Sigmoid colon (tissue), 7 donors: ENCODE results near the gene DOLK. TPM values are rescaled to one million over a fixed set of nuclear protein-coding genes. Genes with fewer than 3 reads are reported as not detected.

Experiments
- DNase-seq: peaks from one replicate; pipeline ENCODE4 v3.0.0-alpha.2; 2019
- H3K27ac ChIP-seq, 4 donors: fragments of 200-600 bp; sonication (generic); one replicate each; pipeline ENCODE4 v1.5.1; 2016 to 2019; ENCODE audit warnings: mild to moderate bottlenecking in 1 of 4
- H3K27me3 ChIP-seq, 3 donors: fragments of 200-600 bp; sonication (generic); one replicate each; pipeline ENCODE4 v1.5.1; 2019; ENCODE audit warnings: mild to moderate bottlenecking in 1 of 3
- H3K36me3 ChIP-seq, 4 donors: fragments of 200-600 bp; sonication (generic); one replicate each; pipeline ENCODE4 v1.5.1; 2016 to 2019
- H3K4me1 ChIP-seq, 4 donors: fragments of 200-600 bp; sonication (generic); one replicate each; pipeline ENCODE4 v1.5.1; 2017 to 2019
- H3K4me3 ChIP-seq, 4 donors: fragments of 200-600 bp; sonication (generic); one replicate each; pipeline ENCODE4 v1.5.1; 2017 to 2019; ENCODE audit warnings: mild to moderate bottlenecking in 2 of 4, moderate library complexity in 1 of 4
- H3K9me3 ChIP-seq, 4 donors: fragments of 200-600 bp in 3 of 4; sonication (generic) in 3 of 4; one replicate each; pipeline versions ENCODE4 v1.5.1 to v1.6.1; 2013 to 2019
- EP300 ChIP-seq, 4 donors: sonication (generic); formaldehyde crosslinking; IDR thresholded peaks; one replicate each; pipeline ENCODE4 v1.6.1; 2017; ENCODE audit warnings: antibody characterized with exemption in 4 of 4
- POLR2A ChIP-seq, 2 donors: fragments of 450-650 bp; IDR thresholded peaks; one replicate each; pipeline ENCODE4 v1.6.1; 2016; ENCODE audit warnings: antibody characterized with exemption in 2 of 2, mild to moderate bottlenecking in 2 of 2, moderate library complexity in 2 of 2
- POLR2AphosphoS5 ChIP-seq, 4 donors: sonication (generic); formaldehyde crosslinking; IDR thresholded peaks; one replicate each; pipeline ENCODE4 v1.6.1; 2017; ENCODE audit warnings: antibody characterized with exemption in 4 of 4
- WGBS, 2 donors: extraction: QIAGEN DNeasy Blood & Tissue Kit; methylation state at CpG; one replicate each; pipeline ENCODE4 v1.1.7; 2013; 5-methylcytosine and 5-hydroxymethylcytosine counted together
- intact Hi-C: fragments of 100-400 bp; cut with DNase I; formaldehyde crosslinking; loops from one replicate; pipeline ENCODE4 v1.15.1; 2023
- polyA plus RNA-seq, 3 donors: library from polyadenylated mRNA; stranded (reverse); fragments of 200-250 nt; gene quantifications; one replicate each; pipeline ENCODE4 v1.2.3, GENCODE V29; 2013
- total RNA-seq, 4 donors: library from RNA; depleted of rRNA; stranded (reverse); fragments of >200 nt; gene quantifications; one replicate each; pipeline ENCODE4 v1.1.0, GENCODE V29; 2016
- TF ChIP-seq, protein P1 (sequence below), 4 experiments: fragments of 450-650 bp in 3 of 4; fragments of 200-600 bp in 1 of 4; IDR thresholded peaks; one replicate each; pipeline ENCODE4 v1.5.1; 2016 to 2019; ENCODE audit warnings: antibody characterized with exemption in 4 of 4, mild to moderate bottlenecking in 3 of 4, moderate library complexity in 2 of 4
- donor health status: healthy with polysubstance abuse.
- donor health status: Bipolar disorder and iron deficiency.
- donor health status: healthy.

Gene DOLK
- total and polyA plus RNA-seq, 7 donors = 2.4 to 11.4 (median 8.9) TPM

DNA sequence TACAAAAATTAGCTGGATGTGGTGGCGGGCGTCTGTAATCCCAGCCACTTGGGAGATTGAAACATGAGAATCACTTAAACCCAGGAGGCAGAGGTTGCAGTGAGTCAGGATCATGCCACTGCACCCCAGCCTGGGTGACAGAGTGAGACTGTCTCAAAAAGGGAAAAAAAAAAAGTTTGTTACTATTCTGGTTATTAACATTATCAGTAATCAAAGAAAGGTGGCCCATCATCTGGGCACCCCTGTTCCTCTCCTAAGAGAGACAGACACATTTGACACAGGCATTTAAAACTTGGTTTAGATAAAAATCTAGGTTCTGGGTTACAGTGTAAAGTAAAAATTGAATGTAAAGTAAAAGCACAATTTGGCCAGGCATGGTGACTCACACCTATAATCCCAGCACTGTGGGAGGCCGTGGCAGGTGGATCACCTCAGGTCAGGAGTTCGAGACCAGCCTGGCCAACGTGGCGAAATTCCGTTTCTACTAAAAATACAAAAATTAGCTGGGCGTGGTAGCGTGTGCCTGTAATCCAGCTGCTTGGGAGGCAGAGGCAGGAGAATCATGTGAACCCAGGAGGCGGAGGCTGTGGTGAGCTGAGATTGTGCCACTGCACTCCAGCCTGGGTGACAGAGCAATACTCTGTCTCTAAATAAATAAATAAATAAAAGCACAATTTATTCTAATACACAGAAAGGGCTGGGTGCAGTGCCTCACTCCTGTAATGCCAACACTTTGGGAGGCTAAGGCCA is 43.4 kb downstream of the DOLK start:
- H3K27ac ChIP-seq = peak overlapping the region in 2 of 4 donors; percentile 0 to 45
- H3K4me1 ChIP-seq = peaks cover 0 to 28% (median 24%) of the 10 kb centered on the region in 4 donors
- peaks cover 18 to 48% (median 22%) of the 10 kb centered on the region in 4 donors for H3K36me3 ChIP-seq
- H3K27me3 ChIP-seq = no peaks in the 10 kb centered on the region
- intact Hi-C loops = no loop called here
- TF ChIP-seq POLR2AphosphoS5 (IDR thresholded peaks at IDR 0.05) = no peak
- TF ChIP-seq, protein P1, sequence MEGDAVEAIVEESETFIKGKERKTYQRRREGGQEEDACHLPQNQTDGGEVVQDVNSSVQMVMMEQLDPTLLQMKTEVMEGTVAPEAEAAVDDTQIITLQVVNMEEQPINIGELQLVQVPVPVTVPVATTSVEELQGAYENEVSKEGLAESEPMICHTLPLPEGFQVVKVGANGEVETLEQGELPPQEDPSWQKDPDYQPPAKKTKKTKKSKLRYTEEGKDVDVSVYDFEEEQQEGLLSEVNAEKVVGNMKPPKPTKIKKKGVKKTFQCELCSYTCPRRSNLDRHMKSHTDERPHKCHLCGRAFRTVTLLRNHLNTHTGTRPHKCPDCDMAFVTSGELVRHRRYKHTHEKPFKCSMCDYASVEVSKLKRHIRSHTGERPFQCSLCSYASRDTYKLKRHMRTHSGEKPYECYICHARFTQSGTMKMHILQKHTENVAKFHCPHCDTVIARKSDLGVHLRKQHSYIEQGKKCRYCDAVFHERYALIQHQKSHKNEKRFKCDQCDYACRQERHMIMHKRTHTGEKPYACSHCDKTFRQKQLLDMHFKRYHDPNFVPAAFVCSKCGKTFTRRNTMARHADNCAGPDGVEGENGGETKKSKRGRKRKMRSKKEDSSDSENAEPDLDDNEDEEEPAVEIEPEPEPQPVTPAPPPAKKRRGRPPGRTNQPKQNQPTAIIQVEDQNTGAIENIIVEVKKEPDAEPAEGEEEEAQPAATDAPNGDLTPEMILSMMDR (IDR thresholded peaks at IDR 0.05) = no peak
- no peak for TF ChIP-seq POLR2A (IDR thresholded peaks at IDR 0.05)
- no peak overlapping the region for H3K4me3 ChIP-seq
- no peaks in the 10 kb centered on the region for H3K9me3 ChIP-seq
- DNase-seq = no peak
- 89 to 93% methylated on average over 10 of the region's 10 CpGs for WGBS, 2 donors

- TF ChIP-seq EP300 (IDR thresholded peaks at IDR 0.05) (no peak), POLR2A (IDR thresholded peaks at IDR 0.05) (no peak), POLR2AphosphoS5 (IDR thresholded peaks at IDR 0.05) (no peak)
- TF ChIP-seq, protein P1 (IDR thresholded peaks at IDR 0.05) = no peak
- WGBS, 2 donors = 85 to 97% methylated on average over 2 of the region's 2 CpGs
- H3K36me3 ChIP-seq = peaks cover 8 to 48% (median 17%) of the 10 kb centered on the region in 4 donors
- DNase-seq = no peak
- H3K27ac ChIP-seq = peak overlapping the region; percentile 19 to 58 (median 44)
- H3K4me1 ChIP-seq = peaks cover 0 to 35% (median 33%) of the 10 kb centered on the region in 4 donors
- no peaks in the 10 kb centered on the region for H3K27me3 ChIP-seq
- no peak overlapping the region for H3K4me3 ChIP-seq
- intact Hi-C loops = no loop called here
- H3K9me3 ChIP-seq = no peaks in the 10 kb centered on the region
Observed at GRCh38 chr9:128903079-128903461, 44.3 kb downstream of the DOLK start.

DNA sequence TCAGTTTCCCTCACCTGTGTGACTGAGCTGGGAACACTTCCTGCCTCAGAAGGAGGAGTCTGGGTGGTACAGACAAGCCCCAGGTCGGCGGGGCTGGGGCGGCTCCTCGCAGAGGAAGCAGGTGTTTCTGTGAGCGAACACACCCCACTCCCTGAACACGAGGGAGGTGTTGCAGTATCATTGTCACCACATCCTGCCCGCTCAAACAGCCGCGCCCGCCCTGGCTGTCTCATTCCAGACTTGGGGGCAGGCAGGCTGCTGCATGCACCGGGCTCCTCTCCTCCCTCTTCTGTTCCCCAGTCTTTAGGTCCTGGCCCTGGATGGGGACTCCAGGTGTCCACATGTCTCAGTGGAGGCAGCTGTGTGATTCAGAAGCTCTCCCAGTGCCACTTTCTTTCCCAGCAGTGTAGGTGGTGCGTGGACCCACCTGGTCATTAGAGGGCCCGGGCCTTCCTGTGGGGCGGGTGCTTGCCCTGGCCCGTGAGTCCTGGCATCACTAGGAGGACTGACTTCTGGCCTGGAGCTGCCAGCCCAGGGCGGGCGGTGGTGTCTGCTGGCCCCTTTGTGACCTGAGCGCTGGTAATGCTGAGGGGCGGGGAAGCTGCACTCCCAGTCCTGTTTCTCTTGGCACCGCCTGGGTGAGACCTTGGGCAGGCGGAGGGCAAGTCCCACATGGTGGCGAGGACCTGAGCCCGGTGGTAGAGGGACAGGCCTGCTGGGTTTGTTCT is 44.9 kb downstream of the DOLK start:
- Histone ChIP-seq H3K4me3 (no peak overlapping the region), H3K27ac (peak overlapping the region; percentile 34 to 58 (median 44)), H3K4me1 (peaks cover 0 to 35% (median 33%) of the 10 kb centered on the region in 4 donors), H3K36me3 (peaks cover 3 to 47% (median 13%) of the 10 kb centered on the region in 4 donors), H3K9me3 (no peaks in the 10 kb centered on the region), H3K27me3 (no peaks in the 10 kb centered on the region)
- DNase-seq = no peak
- TF ChIP-seq POLR2AphosphoS5 (IDR thresholded peaks at IDR 0.05) (peak in 2 of 4 donors; percentile 19 to 30), POLR2A (IDR thresholded peaks at IDR 0.05) (no peak)
- intact Hi-C loops = no loop called here
- WGBS, 2 donors = 17 to 39% methylated on average over 23 of the region's 23 CpGs

DNA sequence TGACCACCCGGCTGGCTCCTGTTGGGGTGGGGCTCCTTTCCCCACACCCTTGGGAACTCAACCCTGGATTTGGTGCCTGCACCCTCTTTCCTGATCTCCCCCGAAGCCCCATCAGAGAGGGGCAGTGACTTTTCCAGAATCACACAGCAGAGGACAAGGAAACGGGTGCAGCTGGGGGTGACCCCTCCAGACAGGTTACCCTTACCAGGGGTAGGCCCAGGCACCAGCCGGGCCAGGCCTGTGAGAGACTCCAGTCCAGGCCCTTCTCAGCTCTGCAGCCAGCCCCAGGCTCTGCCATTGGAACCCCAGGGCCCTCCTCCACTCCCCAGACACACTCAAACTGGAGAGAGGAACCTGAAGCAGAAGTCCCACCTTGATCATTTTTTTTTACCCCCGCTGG is 45.6 kb downstream of the DOLK start:
- TF ChIP-seq, protein P1 (IDR thresholded peaks at IDR 0.05) = no peak
- TF ChIP-seq POLR2A (IDR thresholded peaks at IDR 0.05) (no peak), POLR2AphosphoS5 (IDR thresholded peaks at IDR 0.05) (no peak), EP300 (IDR thresholded peaks at IDR 0.05) (no peak)
- H3K4me3 ChIP-seq = no peak overlapping the region
- H3K4me1 ChIP-seq = peaks cover 0 to 33% (median 32%) of the 10 kb centered on the region in 4 donors
- 70 to 72% methylated on average over 5 of the region's 5 CpGs for WGBS, 2 donors
- DNase-seq = no peak
- intact Hi-C loops = no loop called here
- H3K9me3 ChIP-seq = no peaks in the 10 kb centered on the region
- H3K27me3 ChIP-seq = no peaks in the 10 kb centered on the region
- peak overlapping the region; percentile 17 to 58 (median 40) for H3K27ac ChIP-seq
- H3K36me3 ChIP-seq = peaks cover 0 to 47% (median 14%) of the 10 kb centered on the region in 4 donors

DNA sequence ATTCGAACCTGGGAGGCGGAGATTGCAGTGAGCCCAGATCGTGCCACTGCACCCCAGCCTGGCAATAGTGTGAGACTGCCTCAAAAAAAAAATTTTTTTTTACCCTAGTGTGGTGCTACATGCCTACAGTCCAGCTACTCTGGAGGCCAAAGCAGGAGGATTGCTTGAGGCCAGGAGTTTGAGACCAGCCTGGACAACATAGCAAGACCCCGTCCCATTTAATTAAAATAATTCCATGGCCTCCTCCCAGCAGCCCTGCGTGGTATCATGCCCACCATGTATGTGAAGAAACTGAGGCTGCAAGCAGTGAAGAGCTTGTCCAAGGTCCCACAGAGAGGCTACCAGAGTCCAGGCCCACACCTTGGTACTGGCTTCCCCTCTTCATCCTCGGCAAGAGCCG is 46.0 kb downstream of the DOLK start:
- DNase-seq = no peak
- peaks cover 0 to 51% (median 15%) of the 10 kb centered on the region in 4 donors for H3K36me3 ChIP-seq
- no peak overlapping the region for H3K4me3 ChIP-seq
- H3K27ac ChIP-seq = peak overlapping the region in 2 of 4 donors; percentile 45 to 58
- intact Hi-C loops = no loop called here
- H3K27me3 ChIP-seq = no peaks in the 10 kb centered on the region
- H3K4me1 ChIP-seq = peaks cover 0 to 32% (median 28%) of the 10 kb centered on the region in 4 donors
- WGBS, 2 donors = 90 to 92% methylated on average over 7 of the region's 7 CpGs
- no peaks in the 10 kb centered on the region for H3K9me3 ChIP-seq
- TF ChIP-seq POLR2A (IDR thresholded peaks at IDR 0.05) (no peak), POLR2AphosphoS5 (IDR thresholded peaks at IDR 0.05) (no peak), EP300 (IDR thresholded peaks at IDR 0.05) (no peak)
- TF ChIP-seq, protein P1 (IDR thresholded peaks at IDR 0.05) = no peak
